HG03159 (cell line): ENCODE results near the gene PAWR.

ENCODE experiments used
- ATAC-seq: cut with Tn5 transposase; IDR thresholded peaks from one replicate; pipeline ENCODE4 v1.9.1; 2021; ENCODE audit warnings: mild to moderate bottlenecking, moderate library complexity; ENCODE audit not compliant: unreplicated experiment

The PAWR gene, protein sequence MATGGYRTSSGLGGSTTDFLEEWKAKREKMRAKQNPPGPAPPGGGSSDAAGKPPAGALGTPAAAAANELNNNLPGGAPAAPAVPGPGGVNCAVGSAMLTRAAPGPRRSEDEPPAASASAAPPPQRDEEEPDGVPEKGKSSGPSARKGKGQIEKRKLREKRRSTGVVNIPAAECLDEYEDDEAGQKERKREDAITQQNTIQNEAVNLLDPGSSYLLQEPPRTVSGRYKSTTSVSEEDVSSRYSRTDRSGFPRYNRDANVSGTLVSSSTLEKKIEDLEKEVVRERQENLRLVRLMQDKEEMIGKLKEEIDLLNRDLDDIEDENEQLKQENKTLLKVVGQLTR

DNA sequence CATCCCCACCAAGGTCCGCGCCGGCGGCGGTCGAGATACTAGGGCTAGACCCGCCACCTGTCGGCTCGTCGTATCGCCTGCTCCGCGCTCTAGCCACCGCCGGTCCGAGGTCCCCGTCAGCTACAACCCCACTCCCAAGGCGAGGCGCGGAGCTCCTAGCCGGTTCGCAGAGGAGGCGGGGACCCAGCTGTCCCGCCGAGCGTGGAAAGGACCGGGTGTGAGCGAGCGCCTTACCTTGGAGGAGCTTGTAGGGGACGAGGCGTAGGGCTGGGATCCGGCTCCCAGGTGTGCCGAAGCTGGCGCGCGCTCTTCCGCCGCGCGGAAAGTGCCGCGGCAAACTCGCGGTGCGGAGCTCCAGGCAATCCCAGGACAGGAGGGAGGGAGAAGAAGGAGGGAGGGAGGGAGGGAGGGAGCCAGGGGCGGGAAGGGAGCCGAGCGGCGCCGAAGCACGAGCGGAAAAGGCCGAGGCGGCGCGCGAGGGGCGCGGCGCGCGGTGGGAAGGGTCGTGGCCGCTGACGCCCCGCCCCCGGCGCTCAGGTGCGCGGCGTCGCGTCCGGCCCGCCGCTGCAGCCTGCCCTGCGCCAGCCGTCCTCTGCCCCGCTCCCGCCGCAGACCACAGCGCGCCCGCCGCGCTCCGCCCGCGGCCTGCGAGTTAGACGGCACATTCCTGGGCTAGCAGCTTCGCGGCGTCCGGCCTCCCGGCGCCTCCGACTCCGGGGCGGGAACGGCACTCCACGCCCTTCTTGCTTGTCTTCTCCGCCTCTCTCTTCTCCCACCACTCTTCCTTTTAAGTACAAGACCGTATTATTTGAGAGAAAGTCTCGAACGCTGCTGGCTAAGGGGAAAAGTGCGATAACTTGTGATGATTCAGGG is at the start of gene PAWR:
PAWR (minus strand) TSS at position 327 of the 873 bp plus-strand sequence. CDS start 720 bp downstream, outside the sequence.
- ATAC-seq = peak; percentile 64

GRCh38 chr12:79737875-79738718 is 47.3 kb upstream of the PAWR start:
- ATAC-seq = peak; percentile 89

GRCh38 chr12:79732638-79733037 is 41.9 kb upstream of the PAWR start:
- ATAC-seq = no peak

DNA sequence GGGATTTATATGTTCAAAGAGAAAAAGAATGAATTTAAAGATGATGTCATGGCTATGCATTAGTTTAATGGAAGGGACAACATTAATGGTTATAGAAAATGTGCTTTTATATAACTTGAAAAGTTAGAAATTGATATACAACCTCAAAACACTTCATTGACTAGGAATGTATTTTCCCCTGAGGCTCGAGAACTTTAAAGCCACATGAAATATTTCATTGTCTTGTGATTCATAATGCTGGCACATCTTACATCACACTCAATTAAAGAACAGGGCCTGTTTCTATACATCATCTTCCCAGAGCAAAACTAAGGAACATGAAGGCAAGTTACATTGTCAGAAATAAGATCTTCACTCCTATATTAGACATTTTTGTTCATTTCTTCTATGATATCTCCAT is 35.2 kb upstream of the PAWR start:
- no peak for ATAC-seq

- ATAC-seq = no peak
Measured at GRCh38 chr12:79717006-79717405, 26.2 kb upstream of the PAWR start.

DNA sequence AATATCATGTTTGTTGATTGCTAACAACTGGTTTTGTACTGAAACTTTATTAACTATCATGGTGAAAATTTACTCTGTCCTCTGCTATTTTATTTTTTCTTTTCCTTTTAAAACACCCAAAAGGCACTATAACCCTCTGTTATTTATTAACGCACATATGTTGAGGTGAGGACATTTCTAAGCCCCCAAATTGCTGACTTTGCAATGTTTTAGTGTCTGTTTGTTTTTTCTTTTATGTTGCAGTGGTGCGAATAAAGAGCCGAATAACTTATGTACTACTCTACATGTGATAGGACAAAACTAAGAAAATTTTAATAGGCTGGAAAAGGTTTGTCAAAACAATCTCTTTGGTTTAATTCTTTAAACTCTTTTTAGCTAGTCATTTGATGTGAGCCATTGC is 24.5 kb upstream of the PAWR start:
- no peak for ATAC-seq

DNA sequence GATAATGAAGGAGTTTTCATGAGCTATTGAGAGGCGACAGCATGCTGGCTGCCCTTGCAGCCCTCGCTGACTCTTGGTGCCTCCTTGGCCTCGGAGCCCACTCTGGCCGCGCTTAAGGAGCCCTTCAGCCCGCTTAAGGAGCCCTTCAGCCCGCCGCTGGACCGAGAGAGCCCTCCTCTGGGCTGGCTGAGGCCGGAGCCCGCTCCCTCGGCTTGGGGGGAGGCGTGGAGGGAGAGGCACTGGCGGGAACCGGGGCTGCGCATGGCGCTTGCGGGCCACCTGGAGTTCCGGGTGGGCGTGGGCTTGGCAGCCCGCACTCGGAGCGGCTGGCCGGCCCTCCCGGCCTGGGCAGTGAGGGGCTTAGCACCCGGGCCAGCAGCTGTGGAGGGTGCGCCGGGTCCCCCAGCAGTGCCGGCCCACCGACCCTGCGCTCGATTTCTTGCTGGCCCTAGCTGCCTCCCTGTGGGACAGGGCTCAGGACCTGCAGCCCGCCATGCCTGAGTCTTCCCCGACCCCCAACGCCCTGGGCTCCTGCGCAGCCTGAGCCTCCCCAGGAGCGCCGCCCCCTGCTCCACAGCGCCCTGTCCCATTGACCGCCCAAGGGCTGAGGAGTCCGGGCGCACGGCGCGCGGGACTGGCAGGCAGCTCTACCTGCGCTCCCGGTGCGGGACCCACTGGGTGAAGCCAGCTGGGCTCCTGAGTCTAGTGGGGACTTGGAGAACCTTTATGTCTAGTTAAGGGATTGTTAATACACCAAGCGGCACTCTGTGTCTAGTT is 20.1 kb upstream of the PAWR start:
- ATAC-seq = no peak

GRCh38 chr12:79707830-79708229 is 17.1 kb upstream of the PAWR start:
- no peak for ATAC-seq

DNA sequence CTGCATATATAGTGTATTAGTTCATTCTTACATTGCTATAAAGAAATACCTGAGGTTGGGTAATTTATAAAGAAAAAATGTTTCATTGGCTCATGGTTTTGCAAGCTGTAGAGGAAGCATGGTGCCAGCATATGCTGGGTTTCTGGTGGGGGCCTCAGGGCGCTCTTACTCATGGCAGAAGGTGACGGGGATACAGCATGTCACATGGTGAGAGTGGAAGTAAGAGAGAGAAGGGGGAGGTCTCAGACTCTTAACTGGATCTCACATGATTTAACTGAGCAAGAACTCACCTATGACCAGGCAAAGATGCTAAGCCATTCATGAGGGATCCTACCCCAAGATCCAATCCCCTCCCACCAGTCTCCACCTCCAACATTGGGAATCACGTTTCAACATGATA is 15.9 kb upstream of the PAWR start:
- ATAC-seq = no peak

DNA sequence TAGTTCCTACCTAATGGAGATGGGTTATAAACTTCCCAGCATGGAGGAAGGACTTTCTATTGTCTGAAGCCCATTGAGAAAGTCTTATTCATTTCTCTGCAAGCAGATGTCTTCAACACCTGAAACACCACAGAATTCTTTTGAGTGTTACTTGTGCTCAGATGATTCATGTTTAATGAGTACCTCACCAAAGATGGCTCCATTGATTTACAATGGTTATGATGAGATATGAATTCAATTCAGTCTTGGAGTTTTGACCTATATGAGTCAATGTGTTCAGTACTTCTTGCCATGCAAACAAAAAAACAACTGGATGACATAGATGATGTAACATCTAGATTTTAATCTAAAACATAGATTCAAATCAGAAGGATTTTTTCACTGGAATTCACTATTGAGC is 15.4 kb upstream of the PAWR start:
- ATAC-seq = no peak

- ATAC-seq = no peak
Measured at GRCh38 chr12:79698966-79699365, 8.2 kb upstream of the PAWR start.

GRCh38 chr12:79696416-79696815 is 5.7 kb upstream of the PAWR start:
- no peak for ATAC-seq

DNA sequence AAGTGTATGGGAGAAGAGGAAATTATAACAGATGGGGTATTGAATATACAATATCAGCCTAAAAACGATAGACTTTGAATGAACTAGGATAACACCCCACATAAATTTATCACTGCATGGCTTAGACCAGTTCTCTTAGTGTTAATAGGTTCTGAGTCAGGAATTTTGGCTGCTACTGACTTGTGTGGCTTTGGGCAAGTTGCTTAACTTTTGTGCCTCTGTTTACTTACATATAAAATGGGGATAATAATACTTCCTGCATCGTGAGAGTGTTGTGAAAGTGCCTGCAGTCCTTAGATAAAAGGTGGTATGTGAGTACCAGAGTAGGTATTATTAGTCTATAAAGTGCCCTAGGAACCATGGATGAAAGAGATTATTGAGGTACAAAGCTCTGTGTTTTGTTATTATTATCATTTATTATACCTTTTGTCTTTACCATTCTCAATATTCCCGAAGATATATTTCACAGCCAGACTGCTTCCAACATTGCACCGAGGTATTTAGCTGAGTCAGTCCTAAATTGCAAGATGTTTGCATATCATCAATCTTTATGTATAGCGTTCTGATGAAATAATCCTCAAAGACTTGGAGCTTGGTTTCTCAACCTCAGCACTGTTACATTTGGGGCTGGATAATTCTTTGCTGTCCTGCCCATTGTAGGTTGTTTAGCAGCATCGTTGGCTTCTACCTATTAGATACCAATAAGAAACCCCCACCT is 2.3 kb upstream of the PAWR start:
- no peak for ATAC-seq

GRCh38 chr12:79691511-79692248 is 916 bp upstream of the PAWR start:
- ATAC-seq = no peak

GRCh38 chr12:79690142-79690637 is 574 bp downstream of the PAWR start:
- ATAC-seq = peak; percentile 29

GRCh38 chr12:79689477-79690141 is 1.2 kb downstream of the PAWR start:
- peak; percentile 22 for ATAC-seq

GRCh38 chr12:79689061-79689476 is 1.7 kb downstream of the PAWR start:
- peak; percentile 2 for ATAC-seq

DNA sequence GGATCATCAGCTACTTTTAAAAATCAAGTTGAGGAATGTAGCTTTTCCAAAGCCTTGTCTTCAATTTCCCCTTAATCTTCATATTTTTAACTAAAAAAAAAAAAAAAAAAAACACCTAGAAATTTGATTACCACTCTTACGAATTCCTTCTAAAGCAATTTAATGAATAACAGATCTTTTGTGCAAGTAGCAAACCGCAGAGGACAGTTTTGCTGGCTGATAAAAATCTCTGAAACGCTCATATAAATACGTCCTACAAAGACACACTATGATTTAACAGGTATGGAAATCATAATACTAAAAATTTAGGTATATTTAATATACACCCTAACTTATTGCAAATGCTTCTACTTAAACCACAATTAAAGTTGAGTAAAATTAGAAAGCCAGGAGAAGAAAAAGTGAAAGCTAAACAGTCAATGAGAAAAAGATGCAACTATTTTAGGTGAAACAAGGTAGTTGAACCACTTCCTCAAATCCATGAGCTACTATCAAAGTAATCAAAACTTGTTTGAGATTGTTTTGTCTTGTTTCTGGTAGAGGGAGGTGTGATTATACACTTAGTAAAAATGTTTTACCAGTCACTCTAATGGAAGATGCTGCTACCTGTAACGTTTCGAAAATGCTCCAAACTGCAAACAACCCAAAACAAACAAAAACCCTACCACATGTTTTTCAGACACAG is 2.2 kb downstream of the PAWR start:
- ATAC-seq = peak; percentile 29
